Endothelial cell of umbilical vein (primary cell): Measurements from ENCODE around the gene EXOC6B. TPM values are rescaled to one million over a fixed set of nuclear protein-coding genes. Genes with fewer than 3 reads are reported as not detected.

ENCODE experiments used
- BruUV-seq: library from RNA; stranded (reverse); fragments of 400-500 nt; replicated peaks from 2 replicates; lab custom pipeline; 2021; lab: Mats Ljungman, UMichigan
- CTCF ChIA-PET: fragments of 300-600, 350-600 bp; sonication (Branson Sonifier 250); formaldehyde crosslinking; loops from one replicate; lab custom pipeline; 2021; ENCODE audit warnings: antibody characterized with exemption, inconsistent platforms; lab: Charles Lee
- POLR2A ChIA-PET: fragments of 300-600, 350-600 bp; sonication (Branson Sonifier 250); formaldehyde crosslinking; loops from one replicate; lab custom pipeline; 2021; ENCODE audit warnings: antibody characterized with exemption, inconsistent platforms; lab: Charles Lee
- DNase-seq: peaks from one replicate; pipeline ENCODE4 v3.0.0-alpha.2; 2011; ENCODE audit warnings: low read depth, low spot score
- FAIRE-seq: peaks from 2 replicates; lab custom pipeline; 2011; peaks lifted over from hg19 to GRCh38; lab: Jason Lieb, UNC
- H2AFZ ChIP-seq: 2 replicates; pipeline ENCODE4 v1.6.0; 2012; ENCODE audit warnings: low read depth, low read length, control low read depth, inconsistent platforms
- H3K27ac ChIP-seq: 2 replicates; pipeline ENCODE4 v1.5.1; 2011; ENCODE audit warnings: low read depth, mild to moderate bottlenecking, control low read depth, low read length, moderate library complexity; ENCODE audit not compliant: insufficient read depth
- H3K27me3 ChIP-seq, 2 experiments: 2 replicates each; pipeline versions ENCODE4 v1.6.0 to v1.6.1; 2011; ENCODE audit warnings: low read length in 2 of 2, mixed read lengths in 1 of 2; ENCODE audit not compliant: control insufficient read depth in 2 of 2, insufficient read depth in 2 of 2
- H3K36me3 ChIP-seq, 2 experiments: 2 replicates in 1 of 2; 3 replicates in 1 of 2; pipeline ENCODE4 v1.5.1; 2011; ENCODE audit warnings: low read length in 2 of 2, mild to moderate bottlenecking in 1 of 2, moderate library complexity in 1 of 2; ENCODE audit not compliant: control insufficient read depth in 2 of 2, insufficient read depth in 2 of 2; ENCODE audit errors: extremely low read depth in 1 of 2
- H3K4me1 ChIP-seq: 3 replicates; pipeline ENCODE4 v1.5.1; 2011; ENCODE audit warnings: mild to moderate bottlenecking, low read length; ENCODE audit not compliant: control insufficient read depth, insufficient read depth; ENCODE audit errors: extremely low read depth
- H3K4me2 ChIP-seq: 2 replicates; pipeline ENCODE4 v1.6.1; 2011; ENCODE audit warnings: low read length, control low read depth, mixed read lengths; ENCODE audit not compliant: insufficient read depth
- H3K4me3 ChIP-seq, 3 experiments: fragments of 200-600 bp in 1 of 3; sonication (generic), shearing (Covaris generic) in 1 of 3; replicated peaks in 1 of 3; 2 replicates each; pipeline ENCODE4 v1.5.1; 2011 to 2016; ENCODE audit warnings: control low read depth in 3 of 3, low read length in 3 of 3, mild to moderate bottlenecking in 2 of 3, inconsistent platforms in 1 of 3, low read depth in 1 of 3, moderate library complexity in 1 of 3; ENCODE audit not compliant: insufficient read depth in 1 of 3
- H3K79me2 ChIP-seq: 2 replicates; pipeline ENCODE4 v1.6.0; 2012; ENCODE audit warnings: low read length, inconsistent platforms; ENCODE audit not compliant: control insufficient read depth, insufficient read depth
- H3K9ac ChIP-seq: replicated peaks from 2 replicates; pipeline ENCODE3; 2011; ENCODE audit warnings: low read length, control low read depth; ENCODE audit not compliant: insufficient read depth; ENCODE audit errors: extremely low read depth
- H3K9me1 ChIP-seq: replicated peaks from 3 replicates; pipeline ENCODE4 v1.6.0; 2011; ENCODE audit warnings: mild to moderate bottlenecking, low read length; ENCODE audit not compliant: control insufficient read depth, insufficient read depth; ENCODE audit errors: extremely low read depth
- H3K9me3 ChIP-seq: replicated peaks from 2 replicates; pipeline ENCODE4 v1.5.1; 2012; ENCODE audit warnings: low read length, inconsistent platforms; ENCODE audit not compliant: control insufficient read depth, insufficient read depth
- H4K20me1 ChIP-seq: replicated peaks from 2 replicates; pipeline ENCODE3; 2011; ENCODE audit warnings: mild to moderate bottlenecking, low read length; ENCODE audit not compliant: control insufficient read depth, insufficient read depth; ENCODE audit errors: extremely low read depth
- EZH2 ChIP-seq: IDR thresholded peaks from 2 replicates; pipeline ENCODE4 v1.6.1; 2012; ENCODE audit warnings: borderline replicate concordance, low read depth, mild to moderate bottlenecking, moderate library complexity, low read length, inconsistent platforms; ENCODE audit not compliant: severe bottlenecking
- FOS ChIP-seq: IDR thresholded peaks from 2 replicates; pipeline ENCODE4 v1.6.1; 2011; ENCODE audit warnings: mild to moderate bottlenecking, low read length, moderate library complexity, borderline replicate concordance; ENCODE audit not compliant: insufficient read depth
- GATA2 ChIP-seq: IDR thresholded peaks from 2 replicates; pipeline ENCODE4 v1.7.0; 2011; ENCODE audit warnings: low read depth, mild to moderate bottlenecking, moderate library complexity, mixed read lengths, low read length; ENCODE audit not compliant: insufficient read length, insufficient read depth
- JUN ChIP-seq: IDR thresholded peaks from 2 replicates; pipeline ENCODE4 v1.6.1; 2011; ENCODE audit warnings: borderline replicate concordance, low read depth; ENCODE audit not compliant: insufficient read length, insufficient read depth
- MYC ChIP-seq: IDR thresholded peaks from one replicate; pipeline ENCODE4 v1.6.1; 2011; ENCODE audit warnings: mild to moderate bottlenecking, low read depth, low read length
- POLR2A ChIP-seq: IDR thresholded peaks from 2 replicates; pipeline ENCODE4 v1.6.1; 2012; ENCODE audit warnings: low read depth, mild to moderate bottlenecking, control low read depth, low read length
- dilution Hi-C: fragments of 300-500 bp; cut with MboI; formaldehyde crosslinking; loops from one replicate; pipeline ENCODE4 v1.15.0; 2019; ENCODE audit warnings: low sequenced_read_pairs; ENCODE audit not compliant: extremely low pct_ligation_motif_present
- intact Hi-C: fragments of 100-400 bp; cut with micrococcal nuclease; formaldehyde crosslinking; loops from one replicate; pipeline ENCODE4 v1.10.0; 2022
- polyA plus RNA-seq, 4 experiments: library from polyadenylated mRNA; depleted of rRNA in 3 of 4; stranded (reverse) in 3 of 4; unstranded in 1 of 4; fragments of >200 nt; gene quantifications; 2 replicates each; pipeline versions ENCODE4 v1.2.1 to v1.2.3, GENCODE V29; 2011 to 2012; ENCODE audit warnings: missing spikeins in 1 of 4
- total RNA-seq: library from RNA; stranded (reverse); gene quantifications from 2 replicates; pipeline ENCODE4 v1.2.3, GENCODE V29; 2021
- TF ChIP-seq, protein P1 (sequence below): IDR thresholded peaks from 2 replicates; pipeline ENCODE4 v1.6.1; 2011; ENCODE audit not compliant: insufficient read depth, insufficient read length

Gene EXOC6B
- total and polyA plus RNA-seq, 2 donors (not counting 3 experiments of a cell fraction or from before 2014, with no cell fraction given), result 10.8 to 34.8 TPM

- CTCF ChIA-PET, result interaction anchor here (0.9 kb wide), 1 partner anchor 44 kb away, joined by 3 read pairs; no protein-coding TSS in a partner anchor
- dilution Hi-C loops, result no loop called here
- POLR2A ChIA-PET, result no interaction called here
Observed at GRCh38 chr2:72524071-72524470, 301.8 kb downstream of the EXOC6B start.

GRCh38 chr2:72515696-72516095 lies 310.1 kb downstream of the EXOC6B start:
- H3K9me3 ChIP-seq, result no peaks in the 10 kb centered on the region
- no peaks in the 10 kb centered on the region for H3K4me1 ChIP-seq
- no peak overlapping the region for H3K27ac ChIP-seq
- no peaks in the 10 kb centered on the region for H3K9me1 ChIP-seq
- no peak for FAIRE-seq
- no peak for DNase-seq
- H3K4me3 ChIP-seq, result no peak overlapping the region
- BruUV-seq, result no TSS peak
- no peaks in the 10 kb centered on the region for H3K79me2 ChIP-seq
- TF ChIP-seq FOS (no peak), EZH2 (no peak), JUN (no peak), MYC (no peak), POLR2A (no peak)
- TF ChIP-seq, protein P1, sequence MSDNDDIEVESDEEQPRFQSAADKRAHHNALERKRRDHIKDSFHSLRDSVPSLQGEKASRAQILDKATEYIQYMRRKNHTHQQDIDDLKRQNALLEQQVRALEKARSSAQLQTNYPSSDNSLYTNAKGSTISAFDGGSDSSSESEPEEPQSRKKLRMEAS, result no peak
- dilution Hi-C loops, result no loop called here
- H3K9ac ChIP-seq, result no peak overlapping the region
- H4K20me1 ChIP-seq, result no peaks in the 10 kb centered on the region
- no peak overlapping the region for H2AFZ ChIP-seq
- ChIA-PET POLR2A (no interaction called here), CTCF (no interaction called here)
- no peaks in the 10 kb centered on the region for H3K36me3 ChIP-seq
- H3K27me3 ChIP-seq, result no peaks in the 10 kb centered on the region
- intact Hi-C loops, result no loop called here
- no peak overlapping the region for H3K4me2 ChIP-seq

More at GRCh38 chr2:72524071-72524470, 301.8 kb downstream of the EXOC6B start:
- peaks cover 7% of the 10 kb centered on the region for H3K4me1 ChIP-seq
- no peaks in the 10 kb centered on the region for H3K27me3 ChIP-seq
- TF ChIP-seq GATA2 (no peak), FOS (no peak), EZH2 (no peak)
- no peaks in the 10 kb centered on the region for H3K9me3 ChIP-seq
- FAIRE-seq, result no peak
- no peak for DNase-seq
- H2AFZ ChIP-seq, result no peak overlapping the region
- H3K36me3 ChIP-seq, result no peaks in the 10 kb centered on the region
- no peaks in the 10 kb centered on the region for H3K9me1 ChIP-seq
- no TSS peak for BruUV-seq
- H3K4me2 ChIP-seq, result no peak overlapping the region
- no peak overlapping the region for H3K9ac ChIP-seq
- intact Hi-C loops, result no loop called here
- no peaks in the 10 kb centered on the region for H4K20me1 ChIP-seq
- H3K4me3 ChIP-seq, result no peak overlapping the region
- H3K79me2 ChIP-seq, result no peaks in the 10 kb centered on the region
- no peak overlapping the region for H3K27ac ChIP-seq
